Pancreas (tissue), 10 donors: ENCODE data around the gene RPTOR. TPM values are rescaled to one million over a fixed set of nuclear protein-coding genes. Genes with fewer than 3 reads are reported as not detected.

Source experiments
- ATAC-seq, 4 donors: fragments of 200-7000 bp; cut with Tn5 transposase; one replicate each; pipeline versions ENCODE4 v1.8.0 to v1.9.1; 2020; ENCODE audit warnings: mild to moderate bottlenecking in 4 of 4, moderate library complexity in 4 of 4
- DNase-seq, 6 donors: peaks; one replicate each; pipeline ENCODE4 v3.0.0-alpha.2; 2020
- FAIRE-seq: peaks from 2 replicates; lab custom pipeline; 2012; peaks lifted over from hg19 to GRCh38; lab: Jason Lieb, UNC
- H3K27ac ChIP-seq, 4 donors: fragments of 200-600 bp; sonication (generic); 1 replicate in 3 of 4; 2 replicates in 1 of 4; pipeline versions ENCODE4 v1.5.0 to v1.8.0; 2020
- H3K27me3 ChIP-seq, 4 donors: fragments of 200-600 bp; one replicate each; pipeline ENCODE4 v1.8.0; 2021
- H3K36me3 ChIP-seq, 3 donors: fragments of 200-600 bp; sonication (generic) in 1 of 3; one replicate each; pipeline versions ENCODE4 v1.5.0 to v1.8.0; 2020 to 2021
- H3K4me1 ChIP-seq, 3 donors: fragments of 200-600 bp; one replicate each; pipeline ENCODE4 v1.8.0; 2021
- H3K4me3 ChIP-seq, 4 donors: fragments of 200-600 bp; sonication (generic) in 2 of 4; one replicate each; pipeline versions ENCODE4 v1.5.0 to v1.8.0; 2020 to 2021
- H3K9me3 ChIP-seq, 4 donors: fragments of 200-600 bp; one replicate each; pipeline ENCODE4 v1.8.0; 2021
- CTCF ChIP-seq, 4 donors: fragments of 200-600 bp; sonication (generic) in 3 of 4; IDR thresholded peaks; one replicate each; pipeline versions ENCODE4 v1.5.0 to v1.8.0; 2021; ENCODE audit warnings: antibody characterized with exemption in 4 of 4
- whole genome bisulfite sequencing, 2 donors: extraction: QIAGEN DNeasy Blood & Tissue Kit; methylation state at CpG; one replicate each; pipeline ENCODE4 v1.1.7; 2013; 5-methylcytosine and 5-hydroxymethylcytosine counted together
- intact Hi-C, 3 donors: fragments of 100-400 bp; cut with DNase I; formaldehyde crosslinking; loops; one replicate each; pipeline versions ENCODE4 v1.11.1 to v1.14.2; 2022
- polyA plus RNA-seq, 2 donors: library from polyadenylated mRNA; stranded (reverse); fragments of 200-250 nt; gene quantifications; one replicate each; pipeline ENCODE4 v1.2.3, GENCODE V29; 2013
- total RNA-seq, 6 donors: library from RNA; stranded (reverse); fragmentation: NEBNext Ultra II Directional in 4 of 6; extraction: Animal tissue kit (Norgen Biotek cat#: 25700) in 4 of 6; gene quantifications; one replicate each; pipeline versions ENCODE4 v1.2.1 to v1.2.4, GENCODE V29; 2021 to 2023
- donor health status: healthy with polysubstance abuse.
- donor health status: DM: no; HTN: no; CAD: no; lungs with moderate emphysema.
- donor health status: DM: no; HTN: no; CAD: no.
- donor health status: control.
- donor health status: control.
- donor health status: Bipolar disorder and iron deficiency.
- donor health status: DM: yes; HTN: yes; CAD: no.
- donor health status: DM: no; HTN: no; CAD: no.
- donor health status: DM: no; HTN: no; CAD: no.
- donor health status: DM: yes; HTN: yes; CAD: no.

The RPTOR gene
- total and polyA plus RNA-seq, 8 donors = 5.0 to 18.9 (median 13.2) TPM

DNA sequence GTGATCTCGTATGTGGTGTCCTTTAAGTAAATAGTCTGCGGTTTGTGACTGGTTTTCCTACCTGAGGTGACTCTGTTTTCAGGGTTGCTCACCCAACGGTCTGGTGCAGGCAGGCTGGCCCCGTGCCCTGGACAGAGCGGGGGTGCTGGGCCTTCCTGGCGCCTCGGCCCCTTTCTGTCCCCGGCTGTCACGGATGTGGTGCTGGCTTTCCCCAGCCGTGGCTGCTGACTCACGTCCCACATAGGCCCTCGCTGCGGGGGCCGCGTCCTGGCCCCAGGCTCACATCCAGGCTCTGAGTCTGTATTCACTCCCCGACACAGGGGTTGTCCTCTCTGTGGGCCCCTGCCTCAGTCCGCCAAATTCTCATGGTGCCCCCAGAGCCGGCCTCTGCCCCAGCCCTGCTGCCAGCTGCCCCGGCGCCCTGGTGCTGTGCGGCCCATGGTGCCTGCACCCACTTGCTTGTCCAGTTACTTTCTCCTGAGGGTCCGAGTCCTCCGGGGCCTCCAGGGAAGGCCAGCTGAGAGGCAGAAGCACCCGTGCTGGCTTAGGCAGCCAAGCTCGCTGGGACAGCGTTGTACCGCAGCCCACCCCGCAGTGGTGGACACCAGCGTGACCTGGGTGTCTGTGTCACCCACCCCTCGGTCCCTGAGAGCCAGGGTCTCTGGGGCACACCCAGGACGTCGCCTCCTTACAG is 452.9 kb downstream of the RPTOR start:
- Histone ChIP-seq H3K27me3 (no peaks in the 10 kb centered on the region), H3K27ac (no peak overlapping the region), H3K36me3 (peaks cover 4 to 48% (median 5%) of the 10 kb centered on the region in 3 donors), H3K4me1 (peaks cover 8 to 27% (median 24%) of the 10 kb centered on the region in 3 donors), H3K9me3 (no peaks in the 10 kb centered on the region), H3K4me3 (no peak overlapping the region)
- ATAC-seq (no peak), DNase-seq (peak in 1 of 6 donors; percentile 72), FAIRE-seq (no peak)
- TF ChIP-seq CTCF (IDR thresholded peaks at IDR 0.05) = no peak
- WGBS, 2 donors = 93% methylated on average over 32 of the region's 32 CpGs
- intact Hi-C loops = no loop called here

DNA sequence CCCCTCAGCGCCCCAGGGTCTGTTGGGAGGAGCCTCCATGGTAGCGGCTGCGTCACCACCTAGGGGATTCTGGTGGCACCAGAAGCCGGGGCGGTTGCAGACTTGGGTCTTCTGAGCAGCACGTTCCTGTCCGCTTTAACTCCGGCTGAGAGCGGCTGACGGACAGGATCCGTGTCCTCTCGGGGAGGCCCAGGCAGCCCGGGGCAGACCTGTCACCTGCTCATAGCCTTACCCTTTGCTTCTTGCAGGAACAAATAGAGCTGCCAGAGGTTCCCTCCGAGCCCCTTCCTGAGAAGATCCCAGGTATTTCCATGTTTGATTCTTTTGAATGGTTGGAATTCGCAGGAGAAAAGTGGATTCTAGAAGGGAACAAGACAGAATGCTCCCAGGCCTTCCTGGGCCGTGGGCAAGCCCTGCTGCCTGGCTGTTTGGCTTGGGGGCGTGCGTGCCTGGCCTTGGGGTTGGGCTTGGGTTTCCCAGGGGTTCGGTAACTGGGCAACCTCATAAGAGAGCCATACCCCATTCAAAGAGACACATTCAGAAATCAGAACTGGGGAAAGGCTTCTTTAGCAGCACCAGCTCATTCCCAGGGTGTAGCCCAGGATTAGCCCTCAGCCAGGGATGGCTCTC is 453.6 kb downstream of the RPTOR start:
- intact Hi-C loops = no loop called here
- DNase-seq = peak in 1 of 6 donors; percentile 38

GRCh38 chr17:80998748-80999535 is 454.3 kb downstream of the RPTOR start:
- Histone ChIP-seq H3K9me3 (no peaks in the 10 kb centered on the region), H3K27ac (no peak overlapping the region), H3K27me3 (no peaks in the 10 kb centered on the region), H3K36me3 (peaks cover 4 to 48% (median 5%) of the 10 kb centered on the region in 3 donors), H3K4me1 (peaks cover 8 to 19% (median 16%) of the 10 kb centered on the region in 3 donors), H3K4me3 (no peak overlapping the region)
- no peak for ATAC-seq
- no peak for TF ChIP-seq CTCF (IDR thresholded peaks at IDR 0.05)
- FAIRE-seq = no peak
- intact Hi-C loops = no loop called here
- DNase-seq = no peak
- 93 to 94% methylated on average over 39 of the region's 39 CpGs for WGBS, 2 donors

More for the DNA sequence above, 453.6 kb downstream of the RPTOR start:
- peaks cover 4 to 48% (median 5%) of the 10 kb centered on the region in 3 donors for H3K36me3 ChIP-seq
- H3K4me1 ChIP-seq = peaks cover 8 to 22% (median 18%) of the 10 kb centered on the region in 3 donors
- FAIRE-seq (no peak), ATAC-seq (no peak)
- no peaks in the 10 kb centered on the region for H3K27me3 ChIP-seq
- H3K9me3 ChIP-seq = no peaks in the 10 kb centered on the region
- 94 to 96% methylated on average over 19 of the region's 19 CpGs for WGBS, 2 donors
- no peak overlapping the region for H3K4me3 ChIP-seq
- no peak for TF ChIP-seq CTCF (IDR thresholded peaks at IDR 0.05)
- no peak overlapping the region for H3K27ac ChIP-seq

GRCh38 chr17:80999536-81000333 is 455.1 kb downstream of the RPTOR start:
- 93 to 96% methylated on average over 39 to 40 of the region's 40 CpGs for WGBS, 2 donors
- Histone ChIP-seq H3K4me1 (peaks cover 8 to 19% (median 19%) of the 10 kb centered on the region in 3 donors), H3K27me3 (peaks cover 0 to 5% (median 0%) of the 10 kb centered on the region in 4 donors), H3K27ac (no peak overlapping the region), H3K36me3 (peaks cover 4 to 48% (median 5%) of the 10 kb centered on the region in 3 donors), H3K9me3 (no peaks in the 10 kb centered on the region), H3K4me3 (no peak overlapping the region)
- no peak for TF ChIP-seq CTCF (IDR thresholded peaks at IDR 0.05)
- FAIRE-seq (no peak), ATAC-seq (no peak), DNase-seq (peak in 1 of 6 donors; percentile 73)
- intact Hi-C loops = no loop called here
